ENCODE results near the gene KRTAP12-1.

GRCh38 chr21:44727321-44727720 lies 45.4 kb upstream of the KRTAP12-1 start:
- TF ChIP-seq, protein P1, sequence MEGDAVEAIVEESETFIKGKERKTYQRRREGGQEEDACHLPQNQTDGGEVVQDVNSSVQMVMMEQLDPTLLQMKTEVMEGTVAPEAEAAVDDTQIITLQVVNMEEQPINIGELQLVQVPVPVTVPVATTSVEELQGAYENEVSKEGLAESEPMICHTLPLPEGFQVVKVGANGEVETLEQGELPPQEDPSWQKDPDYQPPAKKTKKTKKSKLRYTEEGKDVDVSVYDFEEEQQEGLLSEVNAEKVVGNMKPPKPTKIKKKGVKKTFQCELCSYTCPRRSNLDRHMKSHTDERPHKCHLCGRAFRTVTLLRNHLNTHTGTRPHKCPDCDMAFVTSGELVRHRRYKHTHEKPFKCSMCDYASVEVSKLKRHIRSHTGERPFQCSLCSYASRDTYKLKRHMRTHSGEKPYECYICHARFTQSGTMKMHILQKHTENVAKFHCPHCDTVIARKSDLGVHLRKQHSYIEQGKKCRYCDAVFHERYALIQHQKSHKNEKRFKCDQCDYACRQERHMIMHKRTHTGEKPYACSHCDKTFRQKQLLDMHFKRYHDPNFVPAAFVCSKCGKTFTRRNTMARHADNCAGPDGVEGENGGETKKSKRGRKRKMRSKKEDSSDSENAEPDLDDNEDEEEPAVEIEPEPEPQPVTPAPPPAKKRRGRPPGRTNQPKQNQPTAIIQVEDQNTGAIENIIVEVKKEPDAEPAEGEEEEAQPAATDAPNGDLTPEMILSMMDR (IDR thresholded peaks at IDR 0.05; ENCODE audit: poor library complexity) = no peak
- no peak for TF ChIP-seq EZH2phosphoT487 (IDR thresholded peaks at IDR 0.05; ENCODE audit: low read depth, severe bottlenecking, unreplicated experiment)
